Measurements from ENCODE around the gene CENPP. TPM values are rescaled to one million over a fixed set of nuclear protein-coding genes. Genes with fewer than 3 reads are reported as not detected.

CENPP gene
- total RNA-seq, 4 donors from 2014 or later: 1.5 to 11.6 (median 5.5) TPM

DNA sequence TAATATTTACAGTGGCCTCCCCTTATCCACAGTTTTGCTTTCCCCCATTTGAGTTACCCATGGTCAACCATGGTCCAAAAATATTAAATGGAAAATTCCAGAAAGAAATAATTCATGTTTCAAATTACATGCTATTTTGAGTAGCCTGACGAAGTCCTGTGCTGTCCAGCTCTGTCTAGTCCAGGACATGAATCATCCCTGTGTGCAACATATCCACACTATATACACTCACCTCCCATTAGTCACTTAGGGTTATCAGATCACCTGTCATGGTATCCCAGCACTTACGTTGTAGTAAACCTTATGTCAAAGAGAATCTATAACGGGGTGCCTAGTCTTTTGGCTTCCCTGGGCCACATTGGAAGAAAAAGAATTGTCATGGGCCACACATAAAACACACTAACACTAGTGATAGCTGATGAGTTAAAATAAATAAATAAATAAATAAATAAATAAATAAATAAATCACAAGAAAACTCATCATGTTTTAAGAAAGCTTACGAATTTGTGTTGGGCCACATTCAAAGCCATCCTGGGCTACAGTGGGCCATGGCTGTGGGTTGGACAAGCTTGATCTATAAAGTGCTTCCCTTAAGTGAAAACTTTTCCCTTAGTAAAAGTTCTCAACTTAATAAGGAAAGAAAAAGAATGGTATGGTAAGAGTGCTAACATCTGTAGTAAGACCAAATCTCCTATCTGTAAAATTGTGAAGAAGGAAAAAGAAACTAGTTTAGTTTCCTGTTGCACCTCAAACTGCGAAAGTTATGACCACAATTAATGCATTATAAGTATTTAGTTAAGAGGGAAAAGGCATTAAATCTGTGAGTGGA lies 114.4 kb downstream of the CENPP start:
- Histone ChIP-seq H3K27ac (no peak overlapping the region), H3K9me3 (no peaks in the 10 kb centered on the region), H3K4me3 (replicated peaks in 1 of 3) (no peak overlapping the region), H3K4me1 (peaks cover 0 to 7% of the 10 kb centered on the region in 2 donors), H3K27me3 (no peaks in the 10 kb centered on the region), H3K36me3 (no peaks in the 10 kb centered on the region)
- intact Hi-C loops (cut with DNase I): no loop called here
- DNase-seq: no peak
- TF ChIP-seq, protein P1, sequence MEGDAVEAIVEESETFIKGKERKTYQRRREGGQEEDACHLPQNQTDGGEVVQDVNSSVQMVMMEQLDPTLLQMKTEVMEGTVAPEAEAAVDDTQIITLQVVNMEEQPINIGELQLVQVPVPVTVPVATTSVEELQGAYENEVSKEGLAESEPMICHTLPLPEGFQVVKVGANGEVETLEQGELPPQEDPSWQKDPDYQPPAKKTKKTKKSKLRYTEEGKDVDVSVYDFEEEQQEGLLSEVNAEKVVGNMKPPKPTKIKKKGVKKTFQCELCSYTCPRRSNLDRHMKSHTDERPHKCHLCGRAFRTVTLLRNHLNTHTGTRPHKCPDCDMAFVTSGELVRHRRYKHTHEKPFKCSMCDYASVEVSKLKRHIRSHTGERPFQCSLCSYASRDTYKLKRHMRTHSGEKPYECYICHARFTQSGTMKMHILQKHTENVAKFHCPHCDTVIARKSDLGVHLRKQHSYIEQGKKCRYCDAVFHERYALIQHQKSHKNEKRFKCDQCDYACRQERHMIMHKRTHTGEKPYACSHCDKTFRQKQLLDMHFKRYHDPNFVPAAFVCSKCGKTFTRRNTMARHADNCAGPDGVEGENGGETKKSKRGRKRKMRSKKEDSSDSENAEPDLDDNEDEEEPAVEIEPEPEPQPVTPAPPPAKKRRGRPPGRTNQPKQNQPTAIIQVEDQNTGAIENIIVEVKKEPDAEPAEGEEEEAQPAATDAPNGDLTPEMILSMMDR (IDR thresholded peaks at IDR 0.05): no peak
- TF ChIP-seq POLR2A (IDR thresholded peaks at IDR 0.05): no peak
- 88 to 91% methylated on average over 5 of the region's 5 CpGs for WGBS, 2 donors

DNA sequence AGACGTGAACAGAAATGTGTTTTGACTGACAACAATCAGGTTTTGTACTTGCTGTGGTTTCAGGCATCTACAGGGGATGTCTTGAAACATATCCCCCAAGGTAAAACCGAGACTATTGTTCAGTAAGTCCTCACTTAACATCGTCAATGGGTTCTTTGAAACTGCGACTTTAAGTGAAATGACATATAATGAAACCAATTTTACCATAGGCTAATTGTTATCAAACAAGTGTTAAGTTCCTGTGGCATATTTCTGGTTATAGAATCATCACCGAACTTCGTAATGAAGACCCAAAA lies 114.9 kb downstream of the CENPP start:
- no peak for TF ChIP-seq POLR2A (IDR thresholded peaks at IDR 0.05)
- TF ChIP-seq, protein P1 (IDR thresholded peaks at IDR 0.05): no peak
- H3K27ac ChIP-seq: no peak overlapping the region
- H3K27me3 ChIP-seq: no peaks in the 10 kb centered on the region
- no peak for DNase-seq
- no peaks in the 10 kb centered on the region for H3K9me3 ChIP-seq
- WGBS, 2 donors: 87 to 93% methylated on average over 6 of the region's 6 CpGs
- H3K36me3 ChIP-seq: no peaks in the 10 kb centered on the region
- no peak overlapping the region for H3K4me3 ChIP-seq (replicated peaks in 1 of 3)
- H3K4me1 ChIP-seq: peaks cover 0 to 7% of the 10 kb centered on the region in 2 donors
- intact Hi-C loops (cut with DNase I): no loop called here

DNA sequence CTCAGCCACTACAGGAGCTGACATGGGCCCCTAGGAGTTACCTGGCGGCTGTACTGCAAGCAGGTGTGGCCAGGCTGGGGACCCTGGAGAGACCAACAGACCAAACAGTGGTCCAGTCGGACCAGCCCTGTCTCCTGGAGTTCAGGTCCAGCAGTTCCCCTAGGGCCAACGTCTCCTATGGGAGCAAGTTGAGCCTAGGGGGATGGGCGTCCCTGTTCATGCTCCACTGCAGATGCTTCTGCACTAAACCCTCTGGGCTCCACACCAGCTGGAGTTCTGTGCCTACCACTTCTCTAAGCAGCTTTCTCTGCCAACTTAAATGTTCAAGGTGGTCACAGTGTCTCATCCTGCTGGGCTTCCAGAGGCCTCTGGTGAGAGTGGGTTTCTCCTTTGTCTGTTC lies 119.1 kb downstream of the CENPP start:
- Histone ChIP-seq H3K36me3 (no peaks in the 10 kb centered on the region), H3K4me3 (replicated peaks in 1 of 3) (no peak overlapping the region), H3K27ac (no peak overlapping the region), H3K9me3 (no peaks in the 10 kb centered on the region), H3K4me1 (peaks cover 0 to 7% of the 10 kb centered on the region in 2 donors), H3K27me3 (no peaks in the 10 kb centered on the region)
- intact Hi-C loops (cut with DNase I): no loop called here
- TF ChIP-seq POLR2A (IDR thresholded peaks at IDR 0.05): no peak
- TF ChIP-seq, protein P1 (IDR thresholded peaks at IDR 0.05): no peak
- WGBS, 2 donors: 67% methylated on average over 1 of the region's 4 CpGs; no CpG with 5 or more reads in 1 of the 2 donors
- DNase-seq: peak; percentile 56 to 60

DNA sequence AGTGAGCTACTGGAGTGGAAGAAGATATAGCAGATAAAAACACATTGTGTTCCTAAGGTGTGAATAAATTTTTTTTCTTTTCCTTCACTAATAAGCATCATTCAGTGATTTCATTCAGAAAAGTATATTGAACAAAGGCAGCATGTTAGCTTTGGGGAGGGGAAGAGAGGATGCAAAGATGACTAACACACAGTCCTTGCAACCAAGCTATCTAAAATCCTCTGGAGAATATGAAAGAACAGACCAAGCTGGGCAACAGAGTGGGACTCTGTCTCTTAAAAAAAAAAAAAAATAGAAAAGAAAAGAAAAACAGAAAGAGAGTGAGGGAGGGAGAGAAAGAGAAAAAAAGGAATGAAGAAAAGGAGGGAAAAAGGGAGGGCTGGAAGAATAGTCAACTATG lies 120.8 kb downstream of the CENPP start:
- Histone ChIP-seq H3K4me3 (replicated peaks in 1 of 3) (no peak overlapping the region), H3K36me3 (no peaks in the 10 kb centered on the region), H3K27ac (no peak overlapping the region), H3K9me3 (no peaks in the 10 kb centered on the region), H3K27me3 (no peaks in the 10 kb centered on the region), H3K4me1 (peaks cover 0 to 7% of the 10 kb centered on the region in 2 donors)
- DNase-seq: no peak
- intact Hi-C loops (cut with DNase I): no loop called here
- TF ChIP-seq, protein P1 (IDR thresholded peaks at IDR 0.05): no peak
- TF ChIP-seq POLR2A (IDR thresholded peaks at IDR 0.05): no peak

DNA sequence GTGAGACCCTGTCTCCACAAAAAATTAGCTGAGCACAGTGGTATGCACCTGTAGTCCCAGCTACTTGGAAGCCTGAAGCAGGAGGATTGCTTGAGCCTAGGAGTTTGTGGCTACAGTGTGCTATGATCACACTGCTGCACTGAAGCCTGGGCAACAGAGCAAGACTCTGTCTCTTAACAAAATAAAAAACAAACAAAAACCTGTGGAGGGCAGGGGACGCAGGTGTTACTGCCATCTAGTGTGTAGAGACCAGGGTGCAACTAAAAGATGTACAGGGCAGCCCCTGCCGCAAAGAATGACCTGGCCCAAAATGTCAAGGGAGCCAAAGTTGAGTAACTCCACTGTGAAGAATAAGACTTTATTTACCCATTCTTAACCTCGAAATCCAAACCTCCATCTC lies 129.5 kb downstream of the CENPP start:
- Histone ChIP-seq H3K4me1 (no peaks in the 10 kb centered on the region), H3K27ac (no peak overlapping the region), H3K4me3 (replicated peaks in 1 of 3) (no peak overlapping the region), H3K36me3 (no peaks in the 10 kb centered on the region), H3K9me3 (no peaks in the 10 kb centered on the region), H3K27me3 (no peaks in the 10 kb centered on the region)
- TF ChIP-seq, protein P1 (IDR thresholded peaks at IDR 0.05): no peak
- TF ChIP-seq POLR2A (IDR thresholded peaks at IDR 0.05): no peak
- 70 to 85% methylated on average over 3 of the region's 3 CpGs for WGBS, 2 donors
- DNase-seq: no peak
- intact Hi-C loops (cut with DNase I): no loop called here

Measured in thyroid gland (tissue), 4 donors.